Stimulated activated CD8-positive, alpha-beta memory T cell treated with anti-CD3 and anti-CD28 coated beads, Interleukin-2, amount 100 ng/mL, for 48 hours (primary cell): ENCODE results near the gene ZC3H7A.
"Not testable (repeated sequence)": the region's sequence is repeated elsewhere in the genome, so short reads cannot be mapped to it uniquely, and the experiment has no call there.

ENCODE experiments used
- DNase-seq, 2 donors: peaks; one replicate each; pipeline ENCODE4 v3.0.0-alpha.2; 2020; ENCODE audit warnings: low read depth in 2 of 2

ZC3H7A gene

DNA sequence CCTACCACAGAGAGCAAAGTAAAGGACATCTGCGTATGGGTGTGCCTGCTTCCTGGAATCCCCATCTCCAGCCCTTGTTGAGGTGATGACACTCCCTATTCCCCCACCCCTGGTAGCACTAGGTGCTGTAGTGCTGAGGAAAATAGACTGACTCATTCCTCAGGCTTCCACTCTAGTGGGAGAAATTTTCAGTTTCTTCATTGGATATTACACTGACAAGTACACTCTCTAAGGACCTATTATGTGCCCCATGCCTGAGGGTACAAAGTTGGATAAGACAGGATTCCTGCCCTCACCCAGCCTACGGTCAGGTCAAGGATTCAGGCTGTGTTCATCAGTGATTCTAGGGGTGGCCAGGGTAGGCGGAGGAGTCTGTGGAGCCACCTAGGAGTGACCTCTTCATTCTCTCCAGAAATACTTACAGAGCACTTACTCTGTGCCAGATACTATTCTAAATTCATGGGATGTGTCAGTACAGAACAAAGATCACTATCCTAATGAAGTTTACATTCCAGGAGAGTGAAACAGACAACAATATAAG, 4.5 kb upstream of the ZC3H7A start:
- no peak for DNase-seq

- DNase-seq, result no peak
These were observed 3.3 kb upstream of the ZC3H7A start for GRCh38 chr16:11800382-11800718.

- DNase-seq, result no peak
These were observed 2.7 kb upstream of the ZC3H7A start for GRCh38 chr16:11799509-11800381.

- no peak for DNase-seq
These were observed 1.9 kb upstream of the ZC3H7A start for GRCh38 chr16:11799017-11799381.

DNA sequence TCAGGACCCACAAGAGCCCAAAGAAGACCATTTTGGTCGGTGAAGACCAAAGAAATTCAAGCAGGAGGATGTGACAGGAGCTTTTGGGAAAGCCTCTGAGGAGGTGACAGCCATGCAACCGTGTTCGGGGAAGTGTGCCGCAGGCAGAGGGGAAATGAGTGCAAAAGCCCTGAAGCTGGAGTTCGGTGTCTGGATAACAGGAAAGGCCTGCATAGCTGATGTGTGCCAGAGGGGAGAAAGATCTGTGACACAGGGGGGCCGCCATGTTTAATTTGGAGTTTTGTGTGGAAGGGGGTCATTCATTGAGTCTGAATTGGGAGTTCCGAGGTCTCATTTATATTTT, 870 bp upstream of the ZC3H7A start:
- no peak for DNase-seq

DNA sequence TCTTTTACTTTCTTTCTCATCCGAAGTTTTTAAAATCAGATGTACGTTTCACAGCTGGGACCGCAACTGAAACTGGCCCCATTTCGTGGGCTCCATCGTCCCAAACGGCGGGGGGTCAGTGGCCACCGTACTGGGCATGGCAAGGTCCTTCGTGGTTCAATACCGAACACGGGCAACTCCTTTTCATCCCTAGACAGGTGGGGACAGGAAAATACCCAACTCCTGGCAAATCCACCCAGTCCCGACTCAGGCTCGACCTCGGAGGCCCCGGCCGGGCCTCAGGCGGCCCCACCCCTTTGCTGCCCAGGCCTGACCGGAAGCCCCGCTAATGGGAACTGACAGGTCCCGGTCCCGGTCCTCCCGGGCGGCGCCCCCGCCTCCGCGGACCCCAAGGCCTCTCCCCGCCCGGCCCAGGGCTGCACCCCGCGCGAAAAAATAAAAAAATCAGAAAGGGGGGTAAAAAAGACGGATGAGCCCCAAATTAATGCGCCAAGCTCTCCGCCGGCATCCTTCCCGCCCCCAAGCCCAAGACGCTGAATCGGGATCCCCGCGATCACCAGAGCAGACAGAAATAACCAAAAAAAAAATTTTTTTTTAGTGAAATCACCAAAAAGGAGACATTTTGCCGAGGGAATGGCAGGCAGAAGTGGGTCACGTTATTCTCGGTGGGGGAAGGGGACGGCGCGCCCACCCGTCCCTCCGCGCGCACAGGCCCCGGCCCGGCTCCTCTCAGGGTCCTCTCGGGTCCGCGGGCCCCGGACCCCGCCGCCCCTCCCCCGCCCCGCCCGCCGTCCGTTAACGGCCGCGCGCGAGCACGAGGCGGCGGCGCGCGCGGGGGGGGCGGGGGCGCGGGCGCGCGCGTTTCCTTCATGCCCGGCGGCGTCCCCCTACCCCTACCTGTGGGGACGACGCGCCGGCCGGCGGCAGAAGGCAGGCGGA, 562 bp downstream of the ZC3H7A start:
- DNase-seq, result no peak

DNA sequence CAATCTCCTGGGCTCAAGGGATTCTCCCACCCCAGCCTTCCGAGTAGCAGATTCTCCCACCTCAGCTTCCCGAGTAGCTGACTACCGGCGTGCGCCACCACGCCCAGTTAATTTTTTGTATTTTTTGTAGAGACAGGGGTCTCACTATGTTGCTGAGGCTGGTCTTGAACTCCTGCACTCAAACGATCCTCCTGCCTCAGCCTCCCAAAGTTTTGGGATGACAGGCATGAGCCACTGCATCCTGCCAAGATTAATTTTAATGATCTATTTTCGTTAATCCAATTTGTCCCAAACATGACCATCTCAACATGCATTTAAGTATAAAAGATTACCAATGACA, 1.2 kb downstream of the ZC3H7A start:
- DNase-seq, result no peak

GRCh38 chr16:11794996-11795886, 1.8 kb downstream of the ZC3H7A start:
- no peak for DNase-seq

DNA sequence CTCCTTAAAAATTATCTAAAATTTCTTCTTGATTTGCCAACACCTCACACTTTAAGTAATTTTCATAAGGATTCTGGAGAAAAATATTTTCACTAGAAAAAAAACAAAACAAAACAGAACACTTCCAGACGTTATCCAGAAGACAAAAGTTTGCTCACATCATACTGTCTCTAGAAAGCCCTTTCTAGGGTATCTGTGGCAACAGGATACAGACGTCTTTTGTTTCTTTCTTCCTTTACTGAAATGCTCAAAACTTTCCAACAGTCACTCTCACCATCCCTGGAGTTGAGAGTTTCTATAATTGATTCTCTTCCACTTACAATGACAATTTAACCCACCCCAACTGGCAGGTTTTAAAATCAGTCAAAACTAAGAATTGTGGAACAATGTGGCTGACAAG, 2.6 kb downstream of the ZC3H7A start:
- DNase-seq, result no peak

DNA sequence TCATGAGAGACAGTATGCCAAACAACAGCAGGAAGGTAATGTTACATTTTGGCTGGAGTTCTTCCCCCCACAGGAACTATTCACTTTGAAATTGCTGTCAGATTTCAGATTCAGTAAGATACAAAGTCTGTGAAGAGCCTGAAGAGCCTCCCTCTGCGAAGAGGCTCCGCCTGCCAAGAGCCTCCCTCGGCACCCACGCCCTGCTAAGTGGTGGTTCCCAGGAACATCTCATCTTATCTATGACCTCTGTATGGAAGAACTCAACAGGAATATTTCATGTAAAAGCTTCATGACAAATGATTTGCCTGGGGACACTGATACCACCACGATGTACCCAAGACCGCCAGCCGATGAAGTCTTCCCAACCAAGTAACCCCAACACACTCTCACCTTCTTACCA, 3.2 kb downstream of the ZC3H7A start:
- no peak for DNase-seq

DNA sequence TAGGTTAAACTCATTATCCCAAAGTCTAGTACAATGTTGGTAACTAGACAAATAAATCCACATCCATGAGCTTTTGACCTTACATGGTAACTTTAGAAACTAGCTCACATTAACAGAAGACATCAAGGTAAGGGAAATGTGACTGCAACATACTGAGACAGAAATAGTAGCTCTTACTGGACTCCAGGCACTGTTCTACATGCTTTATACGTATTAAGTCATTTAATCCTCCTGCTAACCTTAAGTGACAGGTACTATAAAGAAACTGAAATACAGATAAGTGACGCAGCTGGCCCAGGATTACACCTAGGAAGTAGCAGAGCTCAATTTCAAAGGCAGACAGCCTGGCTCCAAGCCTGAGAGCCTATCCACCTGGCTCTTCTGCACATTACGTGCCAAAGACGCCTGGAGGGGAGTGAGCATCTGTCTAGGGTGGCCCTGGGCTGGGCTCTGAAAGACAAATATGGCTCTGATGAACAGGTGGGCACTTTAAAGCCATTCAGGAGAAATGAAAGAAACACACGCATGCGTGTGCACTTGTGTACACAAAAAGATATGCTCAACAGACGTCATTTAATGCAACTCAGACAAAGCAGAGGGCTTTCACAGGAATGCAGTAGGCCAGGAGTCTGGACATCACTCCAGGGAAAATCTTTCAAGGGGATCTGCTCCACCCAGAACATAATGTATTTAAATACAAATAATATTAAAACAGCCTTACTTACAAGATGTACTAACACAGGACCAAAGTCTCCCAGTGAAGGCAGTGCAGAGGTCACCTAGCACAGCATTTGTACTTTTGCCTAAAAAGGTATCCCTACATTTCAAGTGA, 4.4 kb downstream of the ZC3H7A start:
- DNase-seq, result no peak

DNA sequence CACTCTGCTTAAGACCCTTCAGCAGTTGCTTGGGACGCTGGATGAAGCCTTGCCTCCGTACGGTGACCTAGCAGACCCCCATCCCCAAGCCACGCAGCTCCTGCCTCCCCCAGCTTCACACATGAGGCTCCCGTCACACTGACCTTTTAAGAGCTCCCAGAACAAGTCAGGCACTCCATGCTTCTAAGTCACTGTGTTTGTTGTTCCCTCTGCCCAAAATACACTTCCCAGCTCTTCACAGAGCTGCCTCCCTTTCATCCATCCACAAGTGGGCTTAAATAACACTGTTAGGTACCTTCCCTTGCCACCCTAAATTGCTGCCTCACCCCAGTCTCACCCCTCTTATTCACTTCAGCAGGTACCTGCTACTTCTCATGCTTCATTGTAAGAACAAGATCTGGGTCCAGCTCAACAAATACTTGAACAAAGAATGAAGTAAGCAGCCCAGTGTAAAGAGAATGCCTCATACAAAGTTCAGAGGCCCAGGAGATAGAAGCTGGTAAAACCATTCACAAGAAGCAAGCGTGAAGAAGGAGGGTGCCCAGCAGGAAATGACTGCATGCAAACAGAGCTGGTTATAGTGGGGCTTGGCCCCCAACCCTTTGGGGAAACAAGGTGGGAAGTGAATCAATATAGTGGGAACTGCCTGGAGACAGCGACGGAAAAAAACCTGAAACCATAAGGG, 5.8 kb downstream of the ZC3H7A start:
- DNase-seq, result no peak

GRCh38 chr16:11788914-11789313, 8.1 kb downstream of the ZC3H7A start:
- DNase-seq, result no peak

DNA sequence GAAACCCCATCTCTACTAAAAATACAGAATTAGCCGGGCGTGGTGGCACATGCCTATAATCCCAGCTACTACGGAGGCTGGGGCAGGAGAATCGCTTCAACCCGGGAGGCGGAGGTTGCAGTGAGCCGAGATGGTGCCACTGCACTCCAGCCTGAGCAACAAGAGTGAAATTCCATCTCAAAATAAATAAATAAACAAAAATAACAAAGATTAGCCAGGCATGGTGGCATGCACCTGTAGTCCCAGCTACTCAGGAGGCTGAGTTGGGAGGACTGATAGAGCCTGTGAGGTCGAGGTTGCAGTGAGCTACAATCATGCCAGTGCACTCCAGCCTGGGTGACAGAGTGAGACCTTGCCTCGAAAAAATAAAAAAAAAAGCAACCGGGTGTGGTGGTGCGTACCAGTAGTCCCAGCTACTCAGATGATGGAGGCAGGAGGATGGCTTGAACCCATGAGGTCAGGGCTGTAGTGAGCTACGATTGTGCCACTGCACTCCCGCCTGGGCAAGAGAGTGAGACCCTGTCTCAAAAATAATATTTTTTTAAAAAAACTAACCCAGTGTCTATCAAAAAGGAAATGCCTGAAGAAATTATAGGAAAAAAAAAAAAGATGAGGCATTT, 12.0 kb downstream of the ZC3H7A start:
- not testable (repeated sequence) for DNase-seq

GRCh38 chr16:11784381-11784780, 12.7 kb downstream of the ZC3H7A start:
- not testable (repeated sequence) for DNase-seq

GRCh38 chr16:11784038-11784369, 13.1 kb downstream of the ZC3H7A start:
- DNase-seq, result no peak

GRCh38 chr16:11783319-11784037, 13.6 kb downstream of the ZC3H7A start:
- DNase-seq, result no peak

DNA sequence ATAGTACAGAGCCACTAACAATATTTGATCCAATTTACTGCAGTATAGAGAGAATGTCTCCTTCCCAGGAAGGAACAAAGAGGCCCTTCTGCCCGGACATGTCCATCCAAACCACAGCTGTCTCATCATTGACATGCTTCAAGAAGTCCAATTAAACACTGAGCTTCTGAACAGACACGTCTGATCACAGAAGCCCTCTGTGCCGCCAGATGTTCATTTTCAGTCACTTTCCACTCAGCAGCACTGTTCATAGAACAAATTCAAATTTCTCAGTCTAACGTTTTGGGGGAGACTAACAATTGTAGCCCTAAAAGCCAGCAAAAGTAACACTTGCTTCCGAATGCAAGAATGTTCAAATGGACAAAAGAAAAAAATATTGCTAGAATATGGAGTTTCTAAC, 15.3 kb downstream of the ZC3H7A start:
- no peak for DNase-seq

DNA sequence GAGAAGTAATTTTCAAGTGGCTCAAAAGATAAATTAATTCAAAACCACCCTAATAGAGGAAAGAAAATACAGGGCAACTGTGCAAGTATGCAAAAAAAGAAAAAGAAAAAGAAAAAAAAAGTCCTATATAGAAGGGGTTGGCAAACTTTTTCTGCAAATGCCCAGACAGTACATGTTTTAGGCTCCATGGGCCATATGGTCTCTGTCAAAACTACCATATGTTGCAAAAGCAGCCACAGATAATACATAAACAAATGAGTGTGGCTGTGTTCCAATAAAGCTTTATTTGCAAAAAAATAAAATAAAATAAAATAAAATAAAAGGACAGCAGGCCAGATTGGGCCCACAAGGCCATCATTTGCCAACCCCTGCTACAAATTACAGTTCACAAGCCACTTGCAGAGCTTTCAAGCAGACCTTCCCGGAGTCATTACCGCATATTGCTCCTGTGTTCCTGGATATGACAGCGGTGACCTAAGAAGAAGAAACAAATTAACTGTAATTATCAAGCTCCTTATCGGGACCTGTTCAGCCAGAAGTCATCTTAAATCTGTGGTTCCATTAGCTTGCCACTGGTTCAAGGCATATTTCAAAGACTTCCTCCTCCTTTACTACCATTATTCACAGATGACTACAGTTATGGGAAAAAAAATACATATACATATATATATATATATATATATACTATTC, 15.9 kb downstream of the ZC3H7A start:
- DNase-seq, result no peak
